NB4 (cell line): Measurements from ENCODE around the gene RTCB.

Source experiments
- DNase-seq: peaks from one replicate; pipeline ENCODE4 v3.0.0; 2010; ENCODE audit warnings: low read depth
- H3K4me3 ChIP-seq: one replicate; pipeline ENCODE4 v1.5.1; 2011; ENCODE audit warnings: mild to moderate bottlenecking, low read depth, low read length, moderate library complexity
- CTCF ChIP-seq: IDR thresholded peaks from one replicate; pipeline ENCODE4 v1.5.1; 2012; ENCODE audit warnings: low read depth, low read length
- MAX ChIP-seq: IDR thresholded peaks from 2 replicates; pipeline ENCODE4 v1.6.1; 2011; ENCODE audit warnings: low read depth, low read length
- MYC ChIP-seq: IDR thresholded peaks from 2 replicates; pipeline ENCODE4 v1.6.1; 2011; ENCODE audit warnings: low read depth, low read length
- POLR2A ChIP-seq: IDR thresholded peaks from 2 replicates; pipeline ENCODE4 v1.6.1; 2011; ENCODE audit warnings: mild to moderate bottlenecking; ENCODE audit not compliant: insufficient read length; ENCODE audit errors: extremely low read depth

The RTCB gene

GRCh38 chr22:32407936-32408335 lies 4.1 kb downstream of the RTCB start:
- DNase-seq: no peak
- H3K4me3 ChIP-seq: no peak overlapping the region
- TF ChIP-seq POLR2A: no peak
- no peak for TF ChIP-seq CTCF
- no peak for TF ChIP-seq MYC
- TF ChIP-seq MAX: no peak

- TF ChIP-seq MAX (no peak), MYC (no peak), CTCF (no peak), POLR2A (no peak)
- DNase-seq: no peak
- no peak overlapping the region for H3K4me3 ChIP-seq
Measured at GRCh38 chr22:32407312-32407711, 4.7 kb downstream of the RTCB start.

GRCh38 chr22:32404021-32404420 lies 8.0 kb downstream of the RTCB start:
- H3K4me3 ChIP-seq: no peak overlapping the region
- TF ChIP-seq POLR2A (no peak), MYC (no peak), CTCF (no peak), MAX (no peak)
- no peak for DNase-seq

GRCh38 chr22:32401486-32401885 lies 10.6 kb downstream of the RTCB start:
- no peak for DNase-seq
- TF ChIP-seq CTCF (no peak), MAX (no peak), POLR2A (no peak), MYC (no peak)

GRCh38 chr22:32396746-32397145 lies 15.3 kb downstream of the RTCB start:
- no peak overlapping the region for H3K4me3 ChIP-seq
- DNase-seq: no peak
- no peak for TF ChIP-seq POLR2A
- no peak for TF ChIP-seq MAX
- TF ChIP-seq MYC: no peak
- TF ChIP-seq CTCF: no peak

More at GRCh38 chr22:32401486-32401885, 10.6 kb downstream of the RTCB start:
- H3K4me3 ChIP-seq: no peak overlapping the region

- DNase-seq: no peak
- H3K4me3 ChIP-seq: no peak overlapping the region
- no peak for TF ChIP-seq MAX
- TF ChIP-seq CTCF: no peak
- no peak for TF ChIP-seq POLR2A
- no peak for TF ChIP-seq MYC
Measured at GRCh38 chr22:32396255-32396654, 15.8 kb downstream of the RTCB start.
